K562 (cell line): ENCODE data around the gene MMS22L. TPM values are rescaled to one million over a fixed set of nuclear protein-coding genes. Genes with fewer than 3 reads are reported as not detected.

Experiments
- ATAC-seq: fragments of 200-7000 bp; cut with Tn5 transposase; 3 replicates; pipeline ENCODE4 v1.9.1; 2020; ENCODE audit warnings: moderate library complexity
- BruUV-seq: library from RNA; stranded (reverse); fragments of 400-500 nt; replicated peaks from 2 replicates; lab custom pipeline; 2021; lab: Mats Ljungman, UMichigan
- CTCF ChIA-PET: fragments of 300-600 bp; formaldehyde crosslinking; extraction: SDS; loops from one replicate; lab custom pipeline; 2021; ENCODE audit warnings: low intra/inter-chr PET ratio; lab: Yijun Ruan, JAX
- POLR2A ChIA-PET: fragments of 300-600, 350-650 bp; sonication (Branson Sonifier 250); formaldehyde crosslinking; extraction: SDS; loops from one replicate; lab custom pipeline; 2021; ENCODE audit warnings: antibody characterized with exemption, inconsistent platforms; lab: Yijun Ruan, JAX
- DNase-seq, 4 experiments: peaks; one replicate each; pipeline versions ENCODE4 v3.0.0 to v3.0.0-alpha.2; 2011 to 2018; ENCODE audit warnings: low spot score in 3 of 4, mixed read lengths in 3 of 4; ENCODE audit errors: extremely low read depth in 1 of 4
- FAIRE-seq: peaks from 2 replicates; lab custom pipeline; 2011; peaks lifted over from hg19 to GRCh38; lab: Jason Lieb, UNC
- H2AFZ ChIP-seq: 2 replicates; pipeline ENCODE4 v1.6.0; 2011; ENCODE audit warnings: low read depth, low read length, control low read depth, inconsistent platforms
- H3K27ac ChIP-seq: fragments of 200-600 bp; 3 replicates; pipeline ENCODE4 v1.8.0; 2011; ENCODE audit warnings: low read depth, mild to moderate bottlenecking, control low read depth, inconsistent platforms, low read length, moderate library complexity, mixed read lengths; ENCODE audit errors: extremely low read depth
- H3K27me3 ChIP-seq, 2 experiments: fragments of 300-600 bp in 1 of 2; 2 replicates in 1 of 2; 3 replicates in 1 of 2; pipeline versions ENCODE4 v1.6.0 to v1.8.0; 2011; ENCODE audit warnings: inconsistent platforms in 2 of 2, low read length in 2 of 2, mild to moderate bottlenecking in 1 of 2, mixed read lengths in 1 of 2, moderate library complexity in 1 of 2; ENCODE audit not compliant: control insufficient read depth in 2 of 2, insufficient read depth in 2 of 2
- H3K36me3 ChIP-seq: fragments of 300-600 bp; 3 replicates; pipeline ENCODE4 v1.8.0; 2011; ENCODE audit warnings: mild to moderate bottlenecking, low read length, inconsistent platforms; ENCODE audit not compliant: control insufficient read depth, insufficient read depth
- H3K4me1 ChIP-seq, 2 experiments: fragments of 200-600 bp in 1 of 2; replicated peaks in 1 of 2; 2 replicates in 1 of 2; 3 replicates in 1 of 2; pipeline versions ENCODE4 v1.5.1 to v1.8.0; 2011; ENCODE audit warnings: inconsistent platforms in 2 of 2, low read length in 2 of 2, mild to moderate bottlenecking in 1 of 2, mixed read lengths in 1 of 2, moderate library complexity in 1 of 2; ENCODE audit not compliant: control insufficient read depth in 2 of 2, insufficient read depth in 2 of 2
- H3K4me2 ChIP-seq: 2 replicates; pipeline ENCODE4 v1.6.1; 2011; ENCODE audit warnings: low read length, control low read depth, inconsistent platforms, mixed read lengths; ENCODE audit not compliant: insufficient read depth
- H3K4me3 ChIP-seq: fragments of 200-600 bp; sonication (generic), shearing (Covaris generic); 2 replicates; pipeline ENCODE4 v1.5.1; 2016; ENCODE audit warnings: control low read depth, inconsistent platforms
- H3K79me2 ChIP-seq: fragments of 200-600 bp; 3 replicates; pipeline ENCODE4 v1.8.0; 2011; ENCODE audit warnings: low read length, inconsistent platforms; ENCODE audit not compliant: control insufficient read depth, insufficient read depth
- H3K9ac ChIP-seq, 2 experiments: 2 replicates each; pipeline versions ENCODE4 v1.6.0 to v1.6.1; 2011; ENCODE audit warnings: low read depth in 2 of 2, low read length in 2 of 2, control low read depth in 1 of 2, inconsistent platforms in 1 of 2, mild to moderate bottlenecking in 1 of 2, mixed read lengths in 1 of 2; ENCODE audit not compliant: insufficient read depth in 1 of 2
- H3K9me1 ChIP-seq: one replicate; pipeline ENCODE4 v1.6.0; 2011; ENCODE audit warnings: inconsistent platforms, mild to moderate bottlenecking, low read length, moderate library complexity; ENCODE audit not compliant: control insufficient read depth, insufficient read depth
- H3K9me3 ChIP-seq: replicated peaks from 2 replicates; pipeline ENCODE4 v1.5.1; 2011; ENCODE audit warnings: low read depth, low read length, inconsistent platforms; ENCODE audit not compliant: control insufficient read depth, insufficient read depth
- H4K20me1 ChIP-seq: replicated peaks from 2 replicates; pipeline ENCODE4 v1.6.1; 2011; ENCODE audit warnings: low read length, inconsistent platforms, mixed read lengths; ENCODE audit not compliant: control insufficient read depth, insufficient read depth
- CBX2 ChIP-seq: fragments of 200-600 bp; sonication (generic); IDR thresholded peaks from one replicate; pipeline ENCODE4 v1.6.1; 2012; ENCODE audit warnings: mild to moderate bottlenecking, low read length, inconsistent platforms; ENCODE audit not compliant: insufficient read depth, poor library complexity, severe bottlenecking
- IRF2 ChIP-seq: sonication (generic); formaldehyde crosslinking; IDR thresholded peaks from 2 replicates; pipeline ENCODE4 v1.8.1; 2022; ENCODE audit warnings: mild to moderate bottlenecking, missing genetic modification reagents
- MCM3 ChIP-seq: fragments of 450-650 bp; IDR thresholded peaks from 2 replicates; pipeline ENCODE4 v1.6.1; 2016
- MIER1 ChIP-seq: fragments of 450-650 bp; IDR thresholded peaks from 2 replicates; pipeline ENCODE4 v1.6.1; 2016; ENCODE audit warnings: antibody characterized with exemption, mild to moderate bottlenecking, low read depth
- SREBF1 ChIP-seq: fragments of 150-350 bp; IDR thresholded peaks from 2 replicates; pipeline ENCODE4 v1.6.1; 2014; ENCODE audit warnings: antibody characterized with exemption, low read depth, low read length, borderline replicate concordance
- ZNF274 ChIP-seq: IDR thresholded peaks from 2 replicates; pipeline ENCODE4 v1.6.1; 2011; ENCODE audit warnings: low read depth, mild to moderate bottlenecking, low read length, moderate library complexity, borderline replicate concordance
- ZNF347 ChIP-seq: fragments of 450-650 bp; formaldehyde crosslinking; IDR thresholded peaks from 2 replicates; pipeline ENCODE4 v1.4.0; 2020; ENCODE audit warnings: low read depth, mild to moderate bottlenecking, moderate library complexity
- WGBS: fragments of 100-300 bp; shearing (Covaris generic); methylation state at CpG from one replicate; pipeline ENCODE4 v1.1.6; 2016; ENCODE audit warnings: low coverage, mixed read lengths; ENCODE audit not compliant: insufficient coverage; ENCODE audit errors: missing lambda C conversion rate; 5-methylcytosine and 5-hydroxymethylcytosine counted together
- in situ Hi-C: fragments of 300-500 bp; cut with MboI; formaldehyde crosslinking; loops from 4 replicates; pipeline ENCODE4 v1.15.0; 2018; ENCODE audit warnings: inconsistent platforms, mixed read lengths
- intact Hi-C: fragments of 100-400 bp; cut with micrococcal nuclease; formaldehyde crosslinking; loops from 2 replicates; pipeline ENCODE4 v1.14.2; 2022
- polyA plus RNA-seq, 8 experiments: library from polyadenylated mRNA; depleted of rRNA in 4 of 8; stranded (reverse) in 5 of 8; unstranded in 3 of 8; fragments of >200 nt; fragmentation: Nextera tagmentation in 2 of 8; fragmentation: Illumina TruSeq in 1 of 8; extraction: Ambion mirVana in 2 of 8; extraction: Trizol in 1 of 8; gene quantifications; 2 replicates each; pipeline versions ENCODE4 v1.2.1 to v1.2.3, GENCODE V29; 2011 to 2014; ENCODE audit warnings: inconsistent platforms in 1 of 8, missing spikeins in 1 of 8
- total RNA-seq, 7 experiments: library from RNA; depleted of rRNA in 6 of 7; stranded (reverse); fragments of >200 nt in 6 of 7; fragmentation: Illumina TruSeq in 2 of 7; extraction: Trizol in 2 of 7; gene quantifications; 2 replicates each; pipeline versions ENCODE4 v1.2.1 to v1.2.3, GENCODE V29; 2011 to 2021; ENCODE audit warnings: low replicate concordance in 1 of 7
- TF ChIP-seq, protein P1 (sequence below): IDR thresholded peaks from 2 replicates; pipeline ENCODE4 v1.6.1; 2011; ENCODE audit not compliant: insufficient read length; ENCODE audit errors: extremely low read depth
- TF ChIP-seq, protein P2 (sequence below): sonication (generic); formaldehyde crosslinking; IDR thresholded peaks from 2 replicates; pipeline ENCODE4 v1.8.0; 2022; ENCODE audit warnings: missing genetic modification reagents, mild to moderate bottlenecking, moderate library complexity, borderline replicate concordance
- TF ChIP-seq, protein P3 (sequence below): fragments of 250-450 bp; sonication (Bioruptor Pico); IDR thresholded peaks from 2 replicates; pipeline ENCODE4 v1.4.0; 2020; ENCODE audit warnings: mild to moderate bottlenecking, moderate library complexity, borderline replicate concordance

Gene MMS22L
- total and polyA plus RNA-seq, 9 of the 15 experiments (the other 6 are each of a cell fraction or from before 2014, with no cell fraction given): 13.0 to 59.5 (median 26.9) TPM

DNA sequence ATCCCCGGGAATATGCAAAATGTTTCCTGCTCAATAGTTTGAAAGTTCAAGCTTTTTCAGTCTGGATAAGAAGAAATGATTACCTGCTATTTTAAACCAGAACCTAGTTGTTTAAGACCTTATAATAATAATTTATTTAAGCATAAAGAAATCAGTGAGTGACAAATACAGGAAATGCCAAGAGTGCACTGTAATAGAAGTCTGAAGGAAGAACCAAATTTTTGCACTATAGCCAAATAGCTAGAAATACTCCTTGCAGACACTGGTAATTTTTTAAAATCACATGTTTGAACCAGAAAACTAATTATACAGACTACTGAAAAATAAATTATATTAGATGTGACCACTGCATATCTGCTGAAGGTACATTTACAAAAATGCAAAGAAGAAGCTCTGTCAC lies 93.2 kb downstream of the MMS22L start:
- Histone ChIP-seq H2AFZ (no peak overlapping the region), H3K27ac (no peak overlapping the region), H3K9ac (no peak overlapping the region), H3K27me3 (no peaks in the 10 kb centered on the region), H3K9me1 (no peaks in the 10 kb centered on the region), H3K79me2 (no peaks in the 10 kb centered on the region), H3K4me1 (no peaks in the 10 kb centered on the region), H3K36me3 (peaks cover 23% of the 10 kb centered on the region), H3K4me3 (no peak overlapping the region), H4K20me1 (no peaks in the 10 kb centered on the region), H3K4me2 (no peak overlapping the region), H3K9me3 (no peaks in the 10 kb centered on the region; the same call in 1 of the 2 replicates)
- in situ Hi-C loops: loop anchor here (5.0 kb wide), 1 partner anchor 203 kb away; no protein-coding TSS in a partner anchor
- WGBS: 92% methylated on average over 1 of the region's 1 CpG
- no TSS peak for BruUV-seq
- intact Hi-C loops: no loop called here
- ATAC-seq (no peak), DNase-seq (no peak), FAIRE-seq (no peak)
- POLR2A ChIA-PET: interaction anchor here (0.9 to 1.5 kb wide), 2 partner anchors 14 to 25 kb away, joined by 3 to 6 read pairs; no protein-coding TSS in a partner anchor
- TF ChIP-seq, protein P1, sequence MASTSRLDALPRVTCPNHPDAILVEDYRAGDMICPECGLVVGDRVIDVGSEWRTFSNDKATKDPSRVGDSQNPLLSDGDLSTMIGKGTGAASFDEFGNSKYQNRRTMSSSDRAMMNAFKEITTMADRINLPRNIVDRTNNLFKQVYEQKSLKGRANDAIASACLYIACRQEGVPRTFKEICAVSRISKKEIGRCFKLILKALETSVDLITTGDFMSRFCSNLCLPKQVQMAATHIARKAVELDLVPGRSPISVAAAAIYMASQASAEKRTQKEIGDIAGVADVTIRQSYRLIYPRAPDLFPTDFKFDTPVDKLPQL: no peak
- TF ChIP-seq CBX2 (no peak), ZNF274 (no peak), IRF2 (CRISPR knock-in tag) (no peak), SREBF1 (no peak), ZNF347 (CRISPR knock-in tag) (no peak), MIER1 (no peak), MCM3 (no peak)
- TF ChIP-seq, protein P2, sequence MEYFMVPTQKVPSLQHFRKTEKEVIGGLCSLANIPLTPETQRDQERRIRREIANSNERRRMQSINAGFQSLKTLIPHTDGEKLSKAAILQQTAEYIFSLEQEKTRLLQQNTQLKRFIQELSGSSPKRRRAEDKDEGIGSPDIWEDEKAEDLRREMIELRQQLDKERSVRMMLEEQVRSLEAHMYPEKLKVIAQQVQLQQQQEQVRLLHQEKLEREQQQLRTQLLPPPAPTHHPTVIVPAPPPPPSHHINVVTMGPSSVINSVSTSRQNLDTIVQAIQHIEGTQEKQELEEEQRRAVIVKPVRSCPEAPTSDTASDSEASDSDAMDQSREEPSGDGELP (CRISPR knock-in tag): no peak
- TF ChIP-seq, protein P3, sequence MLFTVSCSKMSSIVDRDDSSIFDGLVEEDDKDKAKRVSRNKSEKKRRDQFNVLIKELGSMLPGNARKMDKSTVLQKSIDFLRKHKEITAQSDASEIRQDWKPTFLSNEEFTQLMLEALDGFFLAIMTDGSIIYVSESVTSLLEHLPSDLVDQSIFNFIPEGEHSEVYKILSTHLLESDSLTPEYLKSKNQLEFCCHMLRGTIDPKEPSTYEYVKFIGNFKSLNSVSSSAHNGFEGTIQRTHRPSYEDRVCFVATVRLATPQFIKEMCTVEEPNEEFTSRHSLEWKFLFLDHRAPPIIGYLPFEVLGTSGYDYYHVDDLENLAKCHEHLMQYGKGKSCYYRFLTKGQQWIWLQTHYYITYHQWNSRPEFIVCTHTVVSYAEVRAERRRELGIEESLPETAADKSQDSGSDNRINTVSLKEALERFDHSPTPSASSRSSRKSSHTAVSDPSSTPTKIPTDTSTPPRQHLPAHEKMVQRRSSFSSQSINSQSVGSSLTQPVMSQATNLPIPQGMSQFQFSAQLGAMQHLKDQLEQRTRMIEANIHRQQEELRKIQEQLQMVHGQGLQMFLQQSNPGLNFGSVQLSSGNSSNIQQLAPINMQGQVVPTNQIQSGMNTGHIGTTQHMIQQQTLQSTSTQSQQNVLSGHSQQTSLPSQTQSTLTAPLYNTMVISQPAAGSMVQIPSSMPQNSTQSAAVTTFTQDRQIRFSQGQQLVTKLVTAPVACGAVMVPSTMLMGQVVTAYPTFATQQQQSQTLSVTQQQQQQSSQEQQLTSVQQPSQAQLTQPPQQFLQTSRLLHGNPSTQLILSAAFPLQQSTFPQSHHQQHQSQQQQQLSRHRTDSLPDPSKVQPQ (CRISPR knock-in tag): no peak
- CTCF ChIA-PET: interaction anchor here (0.6 kb wide), 1 partner anchor 354 kb away, joined by 3 read pairs; no protein-coding TSS in a partner anchor
